ENCODE data around the gene SAMSN1.

SAMSN1 gene

GRCh38 chr21:14487490-14488432, 58.4 kb downstream of the SAMSN1 start:
- DNase-seq (ENCODE audit: low read depth in 1 of 2, low spot score in 1 of 2), result no peak

GRCh38 chr21:14486869-14487268, 59.2 kb downstream of the SAMSN1 start:
- no peak for DNase-seq (ENCODE audit: low read depth in 1 of 2, low spot score in 1 of 2)

GRCh38 chr21:14484188-14485009, 61.7 kb downstream of the SAMSN1 start:
- no peak for DNase-seq (ENCODE audit: low read depth in 1 of 2, low spot score in 1 of 2)

DNA sequence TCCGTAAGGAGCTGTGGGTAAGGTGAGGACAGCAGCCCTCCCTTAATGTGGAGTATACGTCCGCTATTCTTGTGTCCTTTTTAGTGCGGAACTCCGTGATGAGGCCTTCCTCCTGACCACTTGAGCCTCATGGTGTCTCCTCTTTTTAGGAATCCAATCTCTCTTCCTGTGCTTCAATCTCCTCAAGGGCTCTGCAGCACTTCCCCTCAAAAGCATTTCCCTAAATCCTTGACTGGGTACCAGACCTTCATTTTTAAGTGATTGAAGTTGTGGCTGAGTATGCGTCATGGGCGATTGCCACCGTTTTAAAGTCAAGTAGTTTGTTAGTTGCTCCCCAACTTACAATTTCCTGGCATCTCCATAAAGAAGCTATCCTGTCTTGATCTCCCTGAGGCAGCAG, 62.8 kb downstream of the SAMSN1 start:
- DNase-seq (ENCODE audit: low read depth in 1 of 2, low spot score in 1 of 2), result no peak

- no peak for DNase-seq (ENCODE audit: low read depth in 1 of 2, low spot score in 1 of 2)
These were observed 64.0 kb downstream of the SAMSN1 start for GRCh38 chr21:14482165-14482564.

DNA sequence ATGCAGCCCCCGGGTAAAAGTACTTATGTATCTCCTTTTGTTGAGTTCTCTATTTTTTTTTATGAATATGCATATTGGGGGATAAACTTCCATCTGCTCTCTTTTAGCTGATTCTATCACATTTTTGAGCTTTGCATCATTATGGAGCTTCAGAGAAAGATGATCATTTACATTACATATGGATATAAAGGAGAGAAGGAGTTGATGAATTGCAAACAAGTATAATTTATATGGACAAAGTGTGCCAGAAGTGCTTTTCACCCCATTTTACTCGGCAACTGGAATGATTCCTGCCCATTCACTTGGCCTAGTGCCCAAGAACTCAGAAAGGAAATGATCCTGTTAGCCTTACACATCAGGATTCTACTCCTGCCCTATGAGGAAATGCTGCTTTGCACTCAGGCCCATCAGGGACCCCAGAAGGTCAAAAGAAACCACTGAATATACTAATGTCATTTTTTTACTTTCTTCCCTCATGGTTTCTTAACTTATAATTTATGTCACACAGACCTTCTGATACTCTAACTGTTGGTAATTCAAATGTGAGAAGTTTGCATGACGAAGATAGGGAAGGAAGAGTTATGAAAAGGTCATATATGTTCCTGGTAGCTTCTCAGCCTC, 65.6 kb downstream of the SAMSN1 start:
- DNase-seq (ENCODE audit: low read depth in 1 of 2, low spot score in 1 of 2), result no peak

DNA sequence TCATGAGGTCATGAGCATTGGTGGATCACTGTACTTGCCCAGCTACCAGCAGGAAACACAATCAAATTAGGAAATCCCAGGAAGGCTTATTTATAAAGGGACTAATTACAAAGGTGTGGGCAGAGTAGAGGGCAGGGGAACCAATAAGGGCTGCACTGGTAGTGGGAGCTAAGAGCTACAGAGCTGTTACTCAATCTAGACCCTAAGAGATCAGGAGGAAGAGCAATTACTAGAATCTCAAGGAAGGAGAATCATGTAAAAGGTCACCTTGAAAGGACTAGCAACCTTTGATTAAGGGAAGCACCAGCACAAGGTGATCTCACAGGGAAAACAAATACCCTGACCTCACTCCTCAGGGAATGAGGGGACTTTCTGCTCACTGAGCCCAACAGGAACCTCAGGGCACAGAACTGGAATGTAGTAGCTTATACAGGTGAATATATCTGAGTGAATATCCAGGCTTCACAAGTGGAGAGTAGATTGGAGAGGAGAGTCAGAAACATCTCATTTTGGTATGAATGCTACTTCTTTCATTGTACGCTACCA, 66.8 kb downstream of the SAMSN1 start:
- DNase-seq (ENCODE audit: low read depth in 1 of 2, low spot score in 1 of 2), result no peak

- no peak for DNase-seq (ENCODE audit: low read depth in 1 of 2, low spot score in 1 of 2)
These were observed 68.3 kb downstream of the SAMSN1 start for GRCh38 chr21:14477841-14478240.

DNA sequence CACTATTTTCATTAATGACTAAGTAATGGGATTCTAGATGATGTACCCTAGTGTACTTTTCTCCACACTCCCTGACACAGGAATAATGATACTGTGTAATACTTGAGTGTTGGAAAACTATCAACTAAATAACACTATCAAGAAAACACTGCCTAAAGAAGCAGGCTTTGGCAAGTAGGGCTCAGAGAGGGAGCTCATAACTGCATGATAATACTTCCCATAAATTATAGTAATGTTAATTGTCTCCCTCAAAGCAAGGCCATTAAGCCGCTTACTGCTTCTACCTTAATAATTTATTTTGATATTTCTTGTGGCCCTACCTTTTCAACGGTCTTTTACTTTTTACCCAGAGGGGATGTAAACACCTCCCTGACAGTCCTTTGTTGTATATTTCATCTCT, 69.0 kb downstream of the SAMSN1 start:
- no peak for DNase-seq (ENCODE audit: low read depth in 1 of 2, low spot score in 1 of 2)

GRCh38 chr21:14474995-14475394, 71.1 kb downstream of the SAMSN1 start:
- no peak for DNase-seq (ENCODE audit: low read depth in 1 of 2, low spot score in 1 of 2)

DNA sequence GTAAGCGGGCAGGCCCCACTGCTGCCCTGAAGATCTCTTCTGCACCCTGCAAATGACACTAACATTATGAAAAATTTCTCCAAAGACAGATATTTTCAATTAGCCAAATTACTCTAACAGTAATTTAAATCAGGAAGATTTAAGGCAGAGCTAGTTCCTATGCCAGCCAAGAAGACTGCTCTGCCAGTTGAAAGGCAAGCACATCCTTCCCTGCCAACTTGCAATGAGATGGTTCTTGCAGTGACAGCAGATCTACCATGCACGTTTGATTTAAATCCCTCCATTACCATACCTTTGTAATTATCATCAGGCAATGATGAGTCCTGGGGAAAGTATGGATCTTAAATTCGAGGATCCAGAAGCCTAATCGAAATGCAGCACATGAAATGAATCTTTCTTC, 76.5 kb downstream of the SAMSN1 start:
- DNase-seq (ENCODE audit: low read depth in 1 of 2, low spot score in 1 of 2), result no peak

DNA sequence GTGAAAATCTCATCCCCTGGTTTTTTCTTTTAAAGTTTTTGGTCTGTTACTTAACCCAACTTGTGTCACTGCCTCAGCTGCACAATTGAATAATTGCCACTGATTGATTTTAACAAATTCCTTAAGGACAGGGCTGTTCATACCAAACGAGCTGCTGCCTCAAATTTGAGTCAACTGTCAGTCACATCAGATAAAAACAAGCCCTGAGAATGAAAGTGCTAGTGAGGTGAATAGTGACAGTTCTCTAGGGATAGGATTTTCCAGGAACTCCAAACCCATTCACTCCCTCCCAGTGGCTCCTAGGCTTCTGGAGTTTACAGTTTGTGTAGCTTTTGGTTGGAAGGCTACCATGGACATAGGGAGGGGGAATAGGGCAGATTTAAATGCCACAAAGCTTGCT, 79.4 kb downstream of the SAMSN1 start:
- DNase-seq (ENCODE audit: low read depth in 1 of 2, low spot score in 1 of 2), result no peak

- no peak for DNase-seq (ENCODE audit: low read depth in 1 of 2, low spot score in 1 of 2)
These were observed 88.4 kb downstream of the SAMSN1 start for GRCh38 chr21:14457762-14458161.

DNA sequence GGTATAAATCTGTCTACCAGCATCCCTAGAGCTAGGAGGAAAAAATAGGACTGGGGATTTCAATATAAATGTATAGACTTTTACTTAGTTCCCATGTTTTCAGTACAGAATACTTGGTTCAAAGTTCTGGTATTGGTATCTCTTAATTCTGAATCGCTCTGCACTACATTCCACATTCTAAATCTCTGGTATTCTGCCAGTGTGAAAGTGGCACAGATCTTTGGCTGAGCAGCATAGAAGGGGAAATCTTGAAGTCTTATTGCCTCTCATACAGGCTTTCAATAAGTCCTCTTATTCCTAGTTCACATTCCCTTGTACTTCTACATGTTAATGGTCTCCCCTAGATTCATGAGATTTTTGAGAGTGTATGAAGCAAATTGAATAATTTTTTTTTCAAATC, 89.2 kb downstream of the SAMSN1 start:
- no peak for DNase-seq (ENCODE audit: low read depth in 1 of 2, low spot score in 1 of 2)

DNA sequence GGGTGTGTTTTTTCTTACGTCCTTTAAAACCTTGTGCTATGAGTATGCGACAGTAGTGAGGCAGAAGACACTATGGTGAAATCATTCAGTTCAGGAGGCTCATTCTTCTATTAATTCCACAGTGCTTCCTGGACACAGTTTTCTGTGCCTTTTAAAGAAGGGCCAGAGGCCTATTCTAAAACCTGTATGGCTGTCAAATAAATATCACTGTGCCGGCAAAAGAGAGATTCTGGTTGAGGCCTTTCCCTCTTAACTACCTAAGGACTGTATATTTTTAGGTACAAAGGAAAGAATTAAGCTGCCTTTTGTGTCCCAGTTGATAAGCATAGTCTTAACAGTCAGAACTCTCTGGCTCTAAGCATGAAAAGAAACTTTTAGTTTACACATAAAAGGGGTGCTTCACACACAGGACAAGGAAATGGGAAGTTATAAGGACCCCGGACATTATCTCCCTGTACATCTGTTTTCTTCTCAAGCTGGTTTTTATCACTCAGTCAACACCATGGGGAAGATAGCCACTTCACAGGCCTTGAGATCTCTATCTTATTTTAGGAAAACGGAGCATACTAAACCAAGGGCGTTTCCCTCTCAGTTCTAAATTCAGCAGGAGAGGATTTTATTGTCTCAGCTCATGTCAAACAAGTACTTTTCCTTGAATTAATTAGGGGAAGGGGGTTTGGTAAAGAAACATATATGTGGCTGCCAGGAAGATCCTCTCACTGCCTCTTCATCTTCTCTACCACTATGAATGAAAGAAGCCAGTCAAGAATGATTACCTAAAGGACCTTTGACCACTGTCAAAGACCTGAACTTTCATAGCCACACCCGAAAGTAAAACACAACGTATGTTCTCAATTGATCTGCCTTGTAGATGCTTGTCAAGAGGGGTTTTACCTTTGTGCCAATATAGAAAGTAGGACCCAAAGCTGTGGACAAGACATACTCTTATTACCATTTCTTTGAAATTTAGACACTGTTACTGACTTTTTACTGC, 91.8 kb downstream of the SAMSN1 start:
- no peak for DNase-seq (ENCODE audit: low read depth in 1 of 2, low spot score in 1 of 2)

GRCh38 chr21:14453339-14454015, 92.6 kb downstream of the SAMSN1 start:
- no peak for DNase-seq (ENCODE audit: low read depth in 1 of 2, low spot score in 1 of 2)

- no peak for DNase-seq (ENCODE audit: low read depth in 1 of 2, low spot score in 1 of 2)
These were observed 93.3 kb downstream of the SAMSN1 start for GRCh38 chr21:14452727-14453241.

DNA sequence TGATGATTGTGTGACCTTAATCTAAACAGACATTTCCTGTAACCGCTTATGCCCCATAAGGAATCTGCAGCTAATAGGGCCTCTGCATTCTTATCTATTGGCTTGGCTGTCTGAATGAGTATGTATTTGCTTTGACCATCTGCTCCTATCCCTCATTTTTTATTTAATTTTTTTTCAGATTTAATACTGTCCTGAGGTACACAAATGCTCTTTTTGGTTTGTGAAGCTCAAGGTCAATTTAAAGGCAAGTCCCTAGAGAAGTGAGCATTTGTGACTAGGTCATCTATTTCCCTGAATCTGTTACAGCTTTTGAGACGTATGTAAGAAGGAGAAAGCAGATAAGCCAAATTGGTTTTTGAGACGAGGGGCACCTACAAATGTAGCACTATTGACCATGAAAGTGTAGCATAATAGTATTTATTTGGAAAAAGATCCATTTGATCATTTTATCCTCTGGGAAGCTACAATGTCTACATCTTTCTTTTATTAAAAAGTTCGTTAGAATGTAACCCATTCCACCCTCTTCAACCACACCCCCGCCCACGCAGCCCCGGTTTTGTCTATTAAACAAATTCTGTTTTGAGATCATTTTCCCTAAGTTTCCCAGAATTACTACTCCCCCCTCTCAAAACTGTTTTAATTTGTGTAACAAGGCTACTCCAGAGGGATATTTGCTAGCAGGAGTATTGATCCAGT, 93.9 kb downstream of the SAMSN1 start:
- DNase-seq (ENCODE audit: low read depth in 1 of 2, low spot score in 1 of 2), result no peak

DNA sequence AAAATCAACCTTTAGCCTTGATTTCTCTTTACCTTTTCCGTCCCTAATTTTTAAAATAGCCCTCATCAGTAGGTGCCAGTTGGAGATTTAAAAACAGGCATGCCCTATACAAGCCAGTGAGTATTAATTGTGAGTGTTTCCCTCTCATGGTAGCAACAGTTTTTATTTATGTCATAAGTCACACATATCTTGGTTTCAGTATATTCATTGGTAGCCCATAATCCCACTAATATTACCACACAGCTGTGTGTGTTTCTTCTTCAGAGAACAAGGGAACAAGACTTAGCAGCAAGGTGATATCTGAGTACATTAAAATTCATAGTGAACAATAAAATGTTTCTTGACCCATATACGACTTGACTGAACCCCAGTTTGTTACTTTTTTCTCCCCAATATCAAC, 94.6 kb downstream of the SAMSN1 start:
- no peak for DNase-seq (ENCODE audit: low read depth in 1 of 2, low spot score in 1 of 2)

Measured in activated T-helper 1 cell treated with anti-CD3 and anti-CD28 coated beads, Interleukin-2, amount 50 U/mL, for 16 hours (primary cell).